ENCODE measurements around the gene NCAM2. TPM values are rescaled to one million over a fixed set of nuclear protein-coding genes. Genes with fewer than 3 reads are reported as not detected.

Gene NCAM2
- total RNA-seq, 1 experiment from 2014 or later = 2.4 TPM

GRCh38 chr21:20998456-20998789, 214 bp downstream of the NCAM2 start:
- no peak for ATAC-seq

GRCh38 chr21:20998886-20999285, 677 bp downstream of the NCAM2 start:
- Histone ChIP-seq H2AFZ (ENCODE audit: low read length) (peak overlapping the region; percentile 98), H3K9ac (ENCODE audit: low read length) (peak overlapping the region; percentile 18; the same call in 1 of the 2 replicates), H3K4me1 (ENCODE audit: insufficient read depth, low read length) (no peaks in the 10 kb centered on the region; the same call in 1 of the 2 replicates), H3F3A (ENCODE audit: low read length, unreplicated experiment) (no peaks in the 10 kb centered on the region), H3K4me2 (ENCODE audit: low read length) (peak overlapping the region; percentile 97), H4K20me1 (ENCODE audit: low read length) (no peaks in the 10 kb centered on the region), H3K79me2 (ENCODE audit: low read length) (no peaks in the 10 kb centered on the region), H3K27ac (ENCODE audit: low read length) (no peak overlapping the region), H3K9me2 (replicated peaks; ENCODE audit: low read length) (no peaks in the 10 kb centered on the region), H3K36me3 (ENCODE audit: low read depth, low read length) (no peaks in the 10 kb centered on the region), H3K4me3 (ENCODE audit: low read length) (peak overlapping the region; percentile 67), H3K27me3 (ENCODE audit: low read length) (peaks cover 5% of the 10 kb centered on the region; the same call in 1 of the 2 replicates), H3K9me3 (ENCODE audit: low read length) (no peaks in the 10 kb centered on the region)
- intact Hi-C loops (cut with micrococcal nuclease) = loop anchor here (1.0 to 2.0 kb wide), 4 partner anchors 103 to 922 kb away; no protein-coding TSS in a partner anchor
- CTCF ChIA-PET = interaction anchor here (0.6 to 1.2 kb wide), 2 partner anchors 28 to 103 kb away, joined by 3 read pairs; no protein-coding TSS in a partner anchor
- DNase-seq = no peak
- TF ChIP-seq EZH2 (IDR thresholded peaks at IDR 0.05; ENCODE audit: low read length, unreplicated experiment) (no peak), CTCF (conservative IDR thresholded peaks at IDR 0.05; ENCODE audit: low read depth, low read length) (no peak), EZH2phosphoT487 (IDR thresholded peaks at IDR 0.05; ENCODE audit: borderline replicate concordance, low read length) (no peak)
- POLR2A ChIA-PET (ENCODE audit: unreplicated experiment) = no interaction called here
- BruUV-seq (replicated peaks) = no TSS peak
- no peak for ATAC-seq

More at GRCh38 chr21:20998456-20998789, 214 bp downstream of the NCAM2 start:
- H3K9me2 ChIP-seq (replicated peaks; ENCODE audit: low read length) = no peaks in the 10 kb centered on the region
- H3K9ac ChIP-seq (ENCODE audit: low read length) = peak overlapping the region; percentile 18; the same call in 1 of the 2 replicates
- no peaks in the 10 kb centered on the region for H4K20me1 ChIP-seq (ENCODE audit: low read length)
- no peaks in the 10 kb centered on the region; the same call in 1 of the 2 replicates for H3K4me1 ChIP-seq (ENCODE audit: insufficient read depth, low read length)
- peak overlapping the region; percentile 98 for H2AFZ ChIP-seq (ENCODE audit: low read length)
- no peaks in the 10 kb centered on the region for H3K36me3 ChIP-seq (ENCODE audit: low read depth, low read length)
- ChIA-PET POLR2A (ENCODE audit: unreplicated experiment) (no interaction called here), CTCF (interaction anchor here (1.2 kb wide), 1 partner anchor 27 kb away, joined by 3 read pairs; no protein-coding TSS in a partner anchor)
- H3K4me3 ChIP-seq (ENCODE audit: low read length) = peak overlapping the region; percentile 67
- no peak overlapping the region for H3K27ac ChIP-seq (ENCODE audit: low read length)
- peak overlapping the region; percentile 97 for H3K4me2 ChIP-seq (ENCODE audit: low read length)
- peaks cover 5% of the 10 kb centered on the region; the same call in 1 of the 2 replicates for H3K27me3 ChIP-seq (ENCODE audit: low read length)
- H3F3A ChIP-seq (ENCODE audit: low read length, unreplicated experiment) = no peaks in the 10 kb centered on the region
- DNase-seq = no peak
- no TSS peak for BruUV-seq (replicated peaks)
- intact Hi-C loops (cut with micrococcal nuclease) = loop anchor here (2.0 kb wide), 1 partner anchor 922 kb away; no protein-coding TSS in a partner anchor
- TF ChIP-seq CTCF (conservative IDR thresholded peaks at IDR 0.05; ENCODE audit: low read depth, low read length) (no peak), EZH2phosphoT487 (IDR thresholded peaks at IDR 0.05; ENCODE audit: borderline replicate concordance, low read length) (no peak), EZH2 (IDR thresholded peaks at IDR 0.05; ENCODE audit: low read length, unreplicated experiment) (no peak)
- no peaks in the 10 kb centered on the region for H3K9me3 ChIP-seq (ENCODE audit: low read length)
- no peaks in the 10 kb centered on the region for H3K79me2 ChIP-seq (ENCODE audit: low read length)

GRCh38 chr21:20999659-21000058, 1.4 kb downstream of the NCAM2 start:
- H4K20me1 ChIP-seq (ENCODE audit: low read length) = no peaks in the 10 kb centered on the region
- H3K9me2 ChIP-seq (replicated peaks; ENCODE audit: low read length) = no peaks in the 10 kb centered on the region
- no peak overlapping the region for H2AFZ ChIP-seq (ENCODE audit: low read length)
- intact Hi-C loops (cut with micrococcal nuclease) = loop anchor here (1.0 to 5.0 kb wide), 5 partner anchors 103 to 921 kb away; no protein-coding TSS in a partner anchor
- peak; percentile 30; the same call in 1 of the 2 replicates for ATAC-seq
- peak; percentile 84 for TF ChIP-seq CTCF (conservative IDR thresholded peaks at IDR 0.05; ENCODE audit: low read depth, low read length)
- TF ChIP-seq EZH2 (IDR thresholded peaks at IDR 0.05; ENCODE audit: low read length, unreplicated experiment) = no peak
- H3K4me2 ChIP-seq (ENCODE audit: low read length) = no peak overlapping the region
- H3K9ac ChIP-seq (ENCODE audit: low read length) = no peak overlapping the region
- no peaks in the 10 kb centered on the region for H3F3A ChIP-seq (ENCODE audit: low read length, unreplicated experiment)
- CTCF ChIA-PET = no interaction called here
- no peaks in the 10 kb centered on the region; the same call in 1 of the 2 replicates for H3K4me1 ChIP-seq (ENCODE audit: insufficient read depth, low read length)
- H3K27me3 ChIP-seq (ENCODE audit: low read length) = peaks cover 5% of the 10 kb centered on the region; the same call in 1 of the 2 replicates
- POLR2A ChIA-PET (ENCODE audit: unreplicated experiment) = no interaction called here
- H3K36me3 ChIP-seq (ENCODE audit: low read depth, low read length) = no peaks in the 10 kb centered on the region
- DNase-seq = peak; percentile 72
- H3K9me3 ChIP-seq (ENCODE audit: low read length) = no peaks in the 10 kb centered on the region
- H3K27ac ChIP-seq (ENCODE audit: low read length) = no peak overlapping the region
- H3K4me3 ChIP-seq (ENCODE audit: low read length) = no peak overlapping the region; the same call in 1 of the 2 replicates
- BruUV-seq (replicated peaks) = no TSS peak
- no peaks in the 10 kb centered on the region for H3K79me2 ChIP-seq (ENCODE audit: low read length)

Data from PC-3 (cell line).